SKM-1 treated with dmso at 0.1 percent for 144 hours (cell line): ENCODE measurements around the gene MBP.

Source experiments
- DNase-seq: peaks from one replicate; lab custom pipeline; 2025; ENCODE audit not compliant: unreplicated experiment; lab: John Stamatoyannopoulos, UW

The MBP gene

DNA sequence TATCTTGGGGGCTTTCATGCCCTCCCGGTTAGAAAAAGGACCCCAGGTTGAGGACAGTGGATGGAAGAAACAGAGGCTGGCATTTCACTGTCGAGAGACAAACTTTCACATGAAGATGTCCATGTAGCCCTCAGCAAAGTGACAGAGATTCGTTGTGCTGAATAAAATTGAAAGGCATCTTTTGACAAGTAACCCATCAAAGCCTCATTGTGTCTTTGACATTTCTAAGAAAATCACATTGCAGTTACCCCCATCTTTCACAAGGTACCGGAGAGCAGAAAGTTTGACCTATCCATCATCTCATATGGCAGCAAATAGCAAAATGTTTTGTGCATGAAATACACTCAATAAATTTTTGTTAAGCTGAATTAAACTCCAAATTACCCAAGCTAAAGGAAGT is 2.0 kb upstream of the MBP start:
- no peak for DNase-seq

DNA sequence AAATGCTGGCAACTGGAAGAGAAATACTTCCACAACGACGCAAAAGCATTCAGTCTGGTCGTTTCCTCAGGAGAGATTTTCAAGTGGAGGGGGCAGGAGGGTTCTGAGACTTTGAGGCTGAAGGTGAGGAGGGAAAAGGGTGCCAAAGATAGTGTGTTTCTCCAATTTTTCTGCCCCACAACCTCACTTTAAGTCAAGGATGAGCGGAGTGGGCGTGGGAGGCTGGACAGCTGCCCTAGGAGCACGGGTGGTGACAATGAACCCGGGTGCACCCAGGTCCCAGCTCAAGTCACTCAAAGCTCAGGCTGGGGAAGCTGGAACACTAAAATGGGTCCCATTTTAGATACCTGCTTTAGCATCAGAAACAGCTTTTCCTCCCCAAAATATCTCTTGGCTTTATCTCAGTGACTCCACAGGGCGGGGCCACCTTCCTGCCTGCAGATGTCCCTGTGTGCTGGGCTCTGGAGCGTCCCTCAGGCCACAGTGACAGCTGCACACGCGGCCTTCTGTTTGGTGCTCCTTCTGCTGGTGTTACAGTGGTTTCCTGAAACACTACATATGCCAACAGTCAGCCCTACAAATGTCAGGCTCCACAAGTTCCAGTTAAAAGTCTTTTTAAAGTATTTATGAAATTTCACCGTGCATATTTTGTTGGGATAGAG is 1.4 kb upstream of the MBP start:
- DNase-seq, result peak; percentile 50

DNA sequence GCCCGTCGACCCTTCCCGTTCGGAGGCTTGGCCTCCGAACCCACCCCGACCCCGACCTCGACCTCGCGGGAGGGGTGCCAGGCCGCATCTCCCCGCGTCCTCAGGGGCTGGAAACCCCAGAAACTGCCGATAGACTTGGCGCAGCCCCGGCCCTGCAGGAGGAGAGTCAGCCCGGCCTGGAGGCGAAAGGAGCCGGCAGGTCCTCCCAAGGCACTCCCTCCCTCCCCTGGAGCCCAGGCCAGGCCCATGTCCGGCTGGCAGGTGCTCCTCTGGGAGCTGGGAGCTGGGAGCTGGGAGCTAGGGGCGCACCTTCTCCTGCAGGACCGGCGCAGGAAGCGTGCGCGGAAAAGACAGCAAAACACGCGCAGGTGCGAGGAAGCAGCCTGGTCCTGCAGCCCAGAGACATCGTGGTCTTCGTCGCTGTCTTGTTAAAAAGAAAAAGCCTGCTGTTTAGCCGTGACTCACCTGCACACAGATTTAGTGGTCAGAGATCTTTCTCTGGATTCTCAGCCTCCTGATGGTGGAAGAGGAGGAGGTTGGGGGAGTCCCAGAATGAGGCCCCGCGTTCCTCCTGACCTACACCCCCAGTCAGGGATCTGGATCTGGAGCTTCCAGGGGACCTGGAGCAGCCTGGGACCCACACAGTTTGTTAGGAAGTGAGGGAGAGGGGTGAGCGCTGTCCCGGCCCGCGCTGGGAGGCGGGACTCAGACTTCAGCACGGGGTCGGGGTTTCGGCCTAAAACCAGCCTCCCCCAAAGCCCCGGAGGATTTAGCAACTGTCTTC is 660 bp upstream of the MBP start:
- DNase-seq, result no peak

- DNase-seq, result no peak
Measured at GRCh38 chr18:77131652-77132368, 773 bp downstream of the MBP start.

DNA sequence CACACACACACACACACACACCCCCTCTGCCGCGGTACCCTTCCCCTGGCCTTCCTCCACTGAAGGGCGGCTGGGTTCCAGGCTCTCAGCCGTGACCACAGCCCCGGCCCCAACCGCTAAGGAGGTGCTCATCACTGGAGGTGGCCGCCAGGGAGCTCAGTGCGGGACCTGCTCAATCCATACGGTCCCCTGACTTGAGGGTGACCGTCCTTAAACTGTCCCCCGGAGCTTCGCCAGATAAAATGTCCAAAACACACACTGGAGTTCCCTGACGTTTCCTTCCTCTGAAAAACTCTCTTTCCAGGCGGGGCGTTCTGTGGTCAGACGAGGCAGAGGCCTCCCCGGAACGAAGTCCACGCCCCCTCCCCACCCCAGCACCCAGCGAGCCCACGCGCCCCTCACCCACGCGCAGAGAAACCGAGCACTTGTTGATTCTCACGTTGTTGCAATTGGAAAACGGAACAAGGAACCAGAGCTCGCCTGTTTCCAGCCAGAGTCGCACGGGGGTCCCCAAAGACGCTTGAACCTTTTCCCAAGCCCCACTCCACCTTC is 1.4 kb downstream of the MBP start:
- DNase-seq, result peak; percentile 60

GRCh38 chr18:77130229-77131099 is 2.1 kb downstream of the MBP start:
- DNase-seq, result no peak

GRCh38 chr18:77129150-77129551 is 3.4 kb downstream of the MBP start:
- DNase-seq, result no peak

- peak; percentile 98 for DNase-seq
Measured at GRCh38 chr18:77127769-77128671, 4.6 kb downstream of the MBP start.

GRCh38 chr18:77124452-77124922 is 8.1 kb downstream of the MBP start:
- DNase-seq, result peak; percentile 20

DNA sequence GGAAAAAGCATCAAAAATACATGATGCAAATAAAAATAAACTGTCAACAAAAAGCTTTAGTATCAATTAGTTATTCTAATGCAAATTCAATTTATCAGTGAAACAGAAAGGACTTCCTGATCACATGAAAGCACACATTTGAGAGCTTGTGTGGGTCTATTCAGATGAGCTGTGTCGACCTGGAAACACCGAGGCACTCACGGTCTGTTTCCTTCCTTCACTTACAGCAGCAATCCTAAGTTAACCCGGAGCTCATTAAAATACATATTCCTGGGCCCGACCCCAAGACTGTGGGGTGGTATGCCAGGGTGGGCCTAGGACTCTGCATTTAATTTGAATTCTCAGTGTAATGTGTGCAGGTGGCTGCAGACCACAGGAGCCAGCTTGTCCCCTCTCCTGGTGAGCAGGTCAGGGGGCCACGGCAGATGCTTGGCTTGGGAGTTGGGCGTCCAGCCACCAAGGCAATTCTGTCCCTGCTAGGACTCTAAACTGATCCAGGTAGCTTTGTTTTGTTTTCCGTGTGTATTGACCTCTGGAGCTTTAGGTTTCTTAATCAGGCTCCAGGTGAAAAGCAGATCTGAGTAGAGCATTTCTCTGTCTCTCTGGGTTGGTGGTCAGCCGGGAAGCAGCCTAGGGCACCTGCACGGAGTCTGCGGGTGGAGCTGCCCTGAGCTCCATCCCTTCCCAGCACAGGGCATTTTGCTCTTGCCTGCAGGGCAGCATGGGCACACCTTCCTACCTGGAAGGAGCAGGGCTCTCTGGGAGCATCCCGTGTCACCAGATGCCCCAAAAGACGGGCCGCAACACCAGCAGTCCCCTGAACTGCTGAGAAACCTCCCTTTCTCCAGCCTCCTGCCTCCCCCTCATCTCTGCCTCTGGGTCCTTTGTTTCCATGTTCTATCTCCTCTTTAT is 9.0 kb downstream of the MBP start:
- no peak for DNase-seq

DNA sequence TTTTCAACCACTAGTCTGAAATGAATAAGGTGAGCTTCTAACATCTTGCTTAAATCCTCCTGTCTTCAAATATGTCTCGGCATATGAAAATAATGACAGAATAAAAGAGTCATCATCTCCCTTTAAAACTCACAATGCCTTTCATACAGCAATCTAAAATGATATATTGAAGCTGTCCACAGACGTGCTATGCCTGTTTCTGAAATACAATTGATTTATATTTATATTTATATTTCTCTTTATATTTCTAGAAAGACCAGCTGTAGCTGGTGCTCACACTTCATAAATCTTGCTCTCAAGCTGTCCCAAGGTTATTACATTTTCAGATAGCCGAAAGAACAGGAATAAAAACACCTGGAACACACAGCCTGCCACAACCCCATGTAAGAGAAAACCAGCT is 11.1 kb downstream of the MBP start:
- DNase-seq, result no peak

- DNase-seq, result no peak
Measured at GRCh38 chr18:77119851-77120491, 12.6 kb downstream of the MBP start.

DNA sequence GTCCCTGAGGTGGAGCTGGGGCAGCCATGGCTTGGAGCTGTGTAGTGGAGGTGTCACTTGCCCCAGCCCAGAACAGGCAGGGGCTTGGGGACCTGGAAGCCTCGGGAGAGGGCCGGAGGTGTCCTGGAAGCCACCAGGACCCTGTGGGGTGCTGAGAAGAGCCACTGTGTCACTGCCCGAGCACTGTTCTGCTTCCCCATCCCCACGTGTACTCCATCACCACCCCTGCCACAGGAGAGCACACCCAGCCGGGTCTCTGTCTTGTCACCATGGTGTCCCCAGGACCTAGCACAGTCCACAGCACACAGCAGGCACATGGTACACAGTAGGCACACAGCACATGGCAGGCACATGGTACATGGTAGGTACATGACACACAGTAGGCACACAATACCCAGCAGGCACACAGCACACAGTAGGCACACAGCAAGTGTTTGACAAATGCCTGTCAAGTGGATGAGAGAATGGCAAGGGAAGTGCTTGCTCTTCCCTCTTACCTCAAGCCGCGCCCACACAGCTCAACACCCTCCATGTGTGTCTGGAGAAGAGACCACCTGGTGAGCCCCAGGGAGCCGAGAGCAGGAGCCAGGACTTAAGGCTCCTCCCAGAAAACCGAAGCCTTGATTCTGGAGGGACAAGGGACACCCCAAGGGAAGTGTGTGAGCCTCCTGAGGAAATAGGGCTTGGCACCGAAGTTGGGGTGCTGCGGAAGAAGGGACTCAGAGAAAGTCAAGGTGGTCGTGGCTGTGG is 13.3 kb downstream of the MBP start:
- DNase-seq, result no peak

DNA sequence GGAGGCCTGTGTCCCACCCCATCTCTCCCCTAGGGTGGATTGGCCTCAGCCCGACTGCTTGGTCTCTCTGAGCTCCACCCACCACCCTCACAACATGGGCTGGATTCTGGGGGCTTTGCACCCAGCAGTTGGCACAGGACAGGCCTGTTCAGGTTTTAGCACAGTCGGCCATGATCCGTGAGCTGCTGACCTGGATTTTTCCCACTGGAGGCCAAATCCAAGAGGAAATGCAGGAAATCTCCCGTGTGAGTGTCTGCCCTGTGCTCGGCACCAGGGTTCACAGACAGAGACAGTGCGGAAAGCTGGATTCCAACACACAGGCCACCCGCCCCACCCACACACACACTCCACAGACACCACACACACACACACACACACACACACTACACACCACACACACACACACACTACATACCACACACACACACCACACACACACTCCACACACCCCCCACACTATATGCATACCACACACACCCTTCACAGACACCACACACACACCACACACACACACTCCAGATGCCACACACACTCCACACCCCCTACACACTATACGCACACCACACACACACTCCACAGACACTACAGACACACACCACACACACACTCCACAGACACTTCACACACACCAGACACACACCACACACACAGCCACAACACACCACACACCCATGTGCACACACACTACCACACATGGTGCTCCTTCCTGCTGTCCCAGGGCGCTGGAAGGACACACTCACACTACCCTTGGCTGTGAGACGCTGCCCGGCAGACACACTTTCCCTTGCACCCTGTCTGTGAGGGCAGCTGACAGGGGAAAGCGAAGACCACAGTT is 14.1 kb downstream of the MBP start:
- no peak for DNase-seq

DNA sequence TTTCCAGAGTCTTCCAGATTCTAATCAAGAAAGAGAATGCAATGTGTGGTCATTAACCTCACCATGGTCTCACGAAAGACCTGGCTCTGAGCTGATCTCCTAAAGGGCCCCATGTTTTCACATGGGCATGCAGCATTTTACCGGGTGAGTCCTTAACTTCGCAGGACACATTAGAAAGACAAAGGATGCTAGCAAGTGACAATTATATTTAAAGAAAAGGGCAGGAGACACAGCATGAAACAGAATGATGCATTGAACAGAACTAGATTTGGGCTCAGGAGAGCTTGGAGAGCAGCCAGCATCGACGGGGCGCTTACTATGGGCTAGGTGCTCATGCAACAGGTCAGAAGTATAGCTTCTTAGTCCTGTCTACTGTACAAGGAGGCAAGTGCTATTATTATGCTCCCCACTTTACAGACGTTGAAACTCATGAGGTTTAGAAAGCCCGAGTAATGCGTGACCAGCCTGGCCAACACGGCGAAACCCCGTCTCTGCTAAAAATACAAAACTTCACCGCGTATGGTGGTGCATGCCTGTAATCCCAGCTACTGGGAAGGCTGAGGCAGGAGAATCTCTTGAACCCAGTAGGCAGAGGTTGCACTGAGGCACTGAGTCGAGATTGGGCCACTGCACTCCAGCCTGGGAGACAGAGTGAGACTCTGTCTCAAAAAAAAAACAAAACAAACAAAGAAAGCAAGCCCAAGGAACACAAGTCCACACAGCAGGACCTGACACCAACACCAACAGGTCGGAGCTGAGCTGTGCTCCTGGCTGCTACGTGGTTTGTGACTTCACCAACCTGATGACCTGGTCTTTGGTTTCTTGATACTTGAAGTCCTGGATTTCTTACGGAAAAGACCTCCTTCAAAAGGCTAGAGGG is 16.1 kb downstream of the MBP start:
- no peak for DNase-seq
